Upper lobe of right lung (tissue), 1 donor: ENCODE results near the gene LZTS3. TPM values are rescaled to one million over a fixed set of nuclear protein-coding genes. Genes with fewer than 3 reads are reported as not detected.

Experiments used
- ATAC-seq: fragments of 200-7000 bp; cut with Tn5 transposase; one replicate; pipeline ENCODE4 v1.9.1; 2020; ENCODE audit warnings: mild to moderate bottlenecking, moderate library complexity
- DNase-seq: peaks from one replicate; pipeline ENCODE4 v3.0.0-alpha.2; 2020
- H3K27ac ChIP-seq: fragments of 200-600 bp; one replicate; pipeline ENCODE4 v1.8.0; 2022
- H3K27me3 ChIP-seq: fragments of 200-600 bp; one replicate; pipeline ENCODE4 v1.8.0; 2022; ENCODE audit warnings: mild to moderate bottlenecking
- H3K36me3 ChIP-seq: fragments of 200-600 bp; one replicate; pipeline ENCODE4 v1.8.0; 2022
- H3K4me1 ChIP-seq: fragments of 200-600 bp; one replicate; pipeline ENCODE4 v1.8.0; 2022
- H3K4me3 ChIP-seq: fragments of 200-600 bp; one replicate; pipeline ENCODE4 v1.8.0; 2022; ENCODE audit warnings: mild to moderate bottlenecking
- H3K9me3 ChIP-seq: fragments of 200-600 bp; one replicate; pipeline ENCODE4 v1.8.0; 2022
- intact Hi-C: fragments of 100-400 bp; cut with DNase I; formaldehyde crosslinking; loops from one replicate; pipeline ENCODE4 v1.11.0; 2022
- total RNA-seq: library from RNA; stranded (reverse); fragmentation: NEBNext Ultra II Directional; extraction: Animal tissue kit (Norgen Biotek cat#: 25700); gene quantifications from one replicate; pipeline ENCODE4 v1.2.1, GENCODE V29; 2021
- TF ChIP-seq, protein P1 (sequence below): fragments of 200-600 bp; IDR thresholded peaks from one replicate; pipeline ENCODE4 v1.8.0; 2022; ENCODE audit warnings: antibody characterized with exemption
- donor health status: DM: no; HTN: yes; CAD: no; lungs with severe emphysema.

Gene LZTS3
- total RNA-seq, 1 donor from 2014 or later = 21.5 TPM

DNA sequence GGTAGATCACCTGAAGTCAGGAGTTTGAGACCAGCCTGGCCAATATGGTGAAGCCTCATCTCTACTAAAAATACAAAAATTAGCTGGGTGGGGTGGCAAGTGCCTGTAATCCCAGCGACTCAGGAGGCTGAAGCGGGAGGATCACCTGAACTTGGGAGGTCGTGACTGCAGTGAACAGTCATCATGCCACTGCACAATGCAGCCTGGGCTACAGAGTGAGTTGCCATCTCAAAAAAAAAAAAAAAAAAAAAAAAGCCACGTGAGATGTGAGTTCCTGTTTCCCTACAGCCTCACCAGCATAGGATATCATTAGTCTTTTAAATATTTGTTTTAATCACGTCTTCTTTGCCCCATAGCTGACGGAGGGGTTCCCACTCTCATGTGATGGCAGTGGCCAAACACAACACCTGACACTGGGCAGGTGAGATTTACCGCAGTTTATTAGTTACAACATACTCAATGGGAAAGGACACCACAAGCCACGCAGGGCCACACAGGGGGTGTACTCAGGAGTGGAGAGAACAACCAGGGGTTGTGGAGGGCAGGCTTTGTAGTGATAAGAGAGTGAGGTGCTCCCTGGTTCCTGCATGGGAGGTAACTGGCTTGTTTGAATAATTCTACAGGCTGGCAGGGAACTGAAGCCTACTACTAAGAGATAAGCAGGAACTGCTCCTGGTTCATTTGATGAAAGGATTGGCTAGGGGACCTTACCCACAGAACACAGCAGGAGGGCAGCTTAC lies 4.6 kb upstream of the LZTS3 start:
- no peaks in the 10 kb centered on the region for H3K9me3 ChIP-seq
- intact Hi-C loops = no loop called here
- H3K4me3 ChIP-seq = no peak overlapping the region
- no peak overlapping the region for H3K27ac ChIP-seq
- no peaks in the 10 kb centered on the region for H3K27me3 ChIP-seq
- H3K36me3 ChIP-seq = no peaks in the 10 kb centered on the region
- peaks cover under 1% of the 10 kb centered on the region for H3K4me1 ChIP-seq
- TF ChIP-seq, protein P1, sequence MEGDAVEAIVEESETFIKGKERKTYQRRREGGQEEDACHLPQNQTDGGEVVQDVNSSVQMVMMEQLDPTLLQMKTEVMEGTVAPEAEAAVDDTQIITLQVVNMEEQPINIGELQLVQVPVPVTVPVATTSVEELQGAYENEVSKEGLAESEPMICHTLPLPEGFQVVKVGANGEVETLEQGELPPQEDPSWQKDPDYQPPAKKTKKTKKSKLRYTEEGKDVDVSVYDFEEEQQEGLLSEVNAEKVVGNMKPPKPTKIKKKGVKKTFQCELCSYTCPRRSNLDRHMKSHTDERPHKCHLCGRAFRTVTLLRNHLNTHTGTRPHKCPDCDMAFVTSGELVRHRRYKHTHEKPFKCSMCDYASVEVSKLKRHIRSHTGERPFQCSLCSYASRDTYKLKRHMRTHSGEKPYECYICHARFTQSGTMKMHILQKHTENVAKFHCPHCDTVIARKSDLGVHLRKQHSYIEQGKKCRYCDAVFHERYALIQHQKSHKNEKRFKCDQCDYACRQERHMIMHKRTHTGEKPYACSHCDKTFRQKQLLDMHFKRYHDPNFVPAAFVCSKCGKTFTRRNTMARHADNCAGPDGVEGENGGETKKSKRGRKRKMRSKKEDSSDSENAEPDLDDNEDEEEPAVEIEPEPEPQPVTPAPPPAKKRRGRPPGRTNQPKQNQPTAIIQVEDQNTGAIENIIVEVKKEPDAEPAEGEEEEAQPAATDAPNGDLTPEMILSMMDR = no peak
- ATAC-seq (no peak), DNase-seq (peak; percentile 28)

DNA sequence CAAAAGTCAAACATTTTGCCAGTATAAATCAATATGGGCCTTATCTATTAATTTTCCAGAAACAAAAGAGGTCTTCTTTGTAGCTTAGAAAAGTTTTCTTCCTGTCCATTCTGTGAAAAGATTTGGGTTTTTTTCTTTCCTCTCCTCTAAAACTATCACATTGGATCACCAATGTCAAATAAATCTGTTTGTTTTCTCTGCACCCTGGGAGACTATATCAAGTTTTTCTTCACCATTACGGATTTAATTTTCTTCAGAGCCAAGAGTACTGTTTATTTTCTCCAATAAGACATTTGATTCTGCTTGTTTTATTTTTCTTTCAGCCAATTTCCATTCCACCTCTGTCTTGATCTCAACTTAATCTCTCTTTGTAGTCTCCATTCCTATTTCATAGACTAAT lies 1.9 kb upstream of the LZTS3 start:
- no peaks in the 10 kb centered on the region for H3K9me3 ChIP-seq
- DNase-seq (no peak), ATAC-seq (no peak)
- H3K36me3 ChIP-seq = no peaks in the 10 kb centered on the region
- H3K4me1 ChIP-seq = peaks cover 6% of the 10 kb centered on the region
- TF ChIP-seq, protein P1 = no peak
- H3K4me3 ChIP-seq = peak overlapping the region; percentile 92
- H3K27me3 ChIP-seq = no peaks in the 10 kb centered on the region
- intact Hi-C loops = no loop called here
- no peak overlapping the region for H3K27ac ChIP-seq

DNA sequence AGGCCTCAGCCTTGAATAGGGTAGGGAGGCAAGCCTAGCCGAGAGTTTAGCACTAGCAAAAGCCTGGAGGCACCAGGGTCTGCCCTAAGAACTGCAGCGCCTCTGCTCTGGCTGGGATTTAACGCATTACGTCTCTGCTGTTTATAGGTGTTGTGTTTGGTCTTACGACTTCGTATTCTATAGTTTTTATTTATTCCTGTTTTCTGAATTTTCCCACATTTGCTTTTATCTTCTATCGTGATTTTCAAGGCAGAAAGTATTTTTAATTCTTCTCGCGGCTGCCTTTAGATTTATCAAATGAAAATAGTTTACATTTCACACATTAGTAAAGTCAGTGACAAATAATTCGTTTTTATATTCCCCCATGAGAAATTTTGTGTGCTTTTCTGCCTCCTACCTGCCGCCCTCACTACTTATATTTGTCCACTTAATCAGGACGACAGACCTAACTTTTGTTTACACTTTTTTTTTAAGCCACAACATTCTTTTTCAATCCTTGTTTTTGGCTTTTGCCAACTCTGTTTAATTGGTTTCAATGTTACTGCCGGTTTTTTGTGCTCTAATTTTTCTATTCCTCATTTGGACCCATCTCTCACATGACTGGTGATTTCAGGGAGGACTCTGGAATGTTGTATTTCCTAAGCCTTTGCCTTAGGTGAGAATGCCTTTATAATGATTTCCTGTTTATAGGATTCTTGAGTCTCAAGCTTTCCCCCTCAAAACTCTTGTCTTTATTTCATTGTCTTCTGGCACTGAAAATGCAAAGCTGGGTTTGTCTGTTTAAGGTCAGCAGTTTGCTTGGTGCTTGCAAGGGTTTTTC lies 1.3 kb upstream of the LZTS3 start:
- TF ChIP-seq, protein P1 = no peak
- H3K9me3 ChIP-seq = no peaks in the 10 kb centered on the region
- no peak for DNase-seq
- H3K4me1 ChIP-seq = peaks cover 6% of the 10 kb centered on the region
- intact Hi-C loops = no loop called here
- H3K27ac ChIP-seq = peak overlapping the region; percentile 85
- no peaks in the 10 kb centered on the region for H3K36me3 ChIP-seq
- H3K4me3 ChIP-seq = peak overlapping the region; percentile 92
- no peak for ATAC-seq
- H3K27me3 ChIP-seq = no peaks in the 10 kb centered on the region

DNA sequence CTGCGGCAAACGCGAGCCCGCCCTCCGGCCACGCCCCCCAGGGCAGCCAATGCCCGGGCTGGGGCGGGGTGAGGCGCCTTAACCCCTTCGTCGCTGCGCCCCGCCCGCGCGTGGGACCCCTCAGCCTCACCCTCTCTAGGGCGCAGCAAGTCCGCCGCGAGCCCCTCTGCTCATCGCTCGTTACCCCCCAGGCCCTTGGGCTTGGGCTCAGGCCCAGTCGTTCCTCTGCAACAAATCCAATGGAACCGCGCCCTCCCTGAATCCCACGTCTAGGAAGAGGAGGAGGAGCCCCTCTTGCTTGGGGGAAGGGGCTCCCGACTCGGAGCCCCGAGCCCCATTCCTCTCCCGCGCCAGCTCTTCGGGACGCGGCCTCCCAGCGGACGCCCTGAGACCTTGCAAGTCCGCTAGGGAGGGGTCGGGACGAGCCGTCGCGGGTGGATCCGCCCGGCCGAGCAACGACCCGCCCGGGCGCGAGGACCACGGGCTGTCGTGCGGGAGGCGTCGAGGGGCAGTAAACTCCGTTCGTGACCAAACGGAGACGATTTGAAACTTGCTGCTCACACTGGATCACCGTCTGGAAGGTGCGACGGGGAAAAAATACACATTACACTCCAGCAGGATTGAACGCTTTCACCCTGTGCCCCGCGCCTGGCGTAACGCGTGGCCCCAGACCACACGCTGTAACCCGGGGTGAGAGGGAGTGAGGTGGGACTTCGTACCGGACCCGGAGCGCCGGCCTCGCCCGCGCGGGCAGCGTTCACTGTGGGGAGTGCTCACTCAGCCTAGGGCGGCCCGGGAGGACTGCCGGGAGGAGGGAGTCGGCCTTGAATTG lies 477 bp upstream of the LZTS3 start:
- Histone ChIP-seq H3K36me3 (no peaks in the 10 kb centered on the region), H3K27me3 (no peaks in the 10 kb centered on the region), H3K4me3 (peak overlapping the region; percentile 92), H3K9me3 (no peaks in the 10 kb centered on the region), H3K4me1 (peaks cover 6% of the 10 kb centered on the region), H3K27ac (peak overlapping the region; percentile 85)
- intact Hi-C loops = no loop called here
- DNase-seq (peak; percentile 96), ATAC-seq (peak; percentile 97)
- TF ChIP-seq, protein P1 = peak; percentile 29

DNA sequence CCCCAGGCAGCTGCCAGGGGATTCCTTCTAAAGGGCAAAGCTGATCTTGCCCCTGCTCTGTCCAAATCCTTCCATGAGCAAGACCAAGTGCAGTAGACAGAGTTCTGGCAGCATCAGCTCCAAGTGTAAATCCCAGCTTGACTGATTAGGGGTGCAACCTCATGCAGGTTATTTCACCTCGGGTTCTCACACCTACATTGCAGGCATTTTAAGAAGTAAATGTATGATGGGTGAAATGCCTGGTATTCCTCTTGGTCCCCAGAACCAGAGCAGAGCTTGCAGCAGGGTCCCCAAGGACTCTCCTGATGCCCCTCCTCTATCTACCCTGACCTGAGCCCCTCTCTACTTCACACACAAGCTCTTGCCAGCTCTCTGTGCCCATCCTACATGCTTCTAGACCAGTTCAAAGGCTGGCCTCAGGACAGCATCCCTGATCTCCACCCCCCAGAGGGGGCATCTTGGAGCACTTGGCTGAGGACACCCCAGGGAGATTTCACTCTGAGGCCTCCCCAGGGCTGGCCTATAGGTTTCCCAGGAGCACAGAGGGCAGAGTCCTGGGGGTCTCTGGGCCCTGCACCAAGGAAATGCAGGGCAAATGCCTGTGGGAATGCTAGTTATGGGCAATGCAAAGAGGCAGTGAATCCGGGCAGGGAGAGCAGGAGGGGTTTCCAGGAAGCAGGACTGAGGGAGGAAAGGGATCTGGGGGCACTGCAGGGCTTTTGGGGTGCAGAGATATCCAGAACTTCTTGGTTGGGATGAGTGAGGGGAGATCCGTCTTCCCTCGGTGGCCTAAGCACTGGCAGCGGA lies 1.0 kb downstream of the LZTS3 start:
- no peaks in the 10 kb centered on the region for H3K9me3 ChIP-seq
- peak overlapping the region; percentile 92 for H3K4me3 ChIP-seq
- intact Hi-C loops = no loop called here
- H3K27me3 ChIP-seq = no peaks in the 10 kb centered on the region
- DNase-seq = no peak
- no peak for ATAC-seq
- TF ChIP-seq, protein P1 = no peak
- no peak overlapping the region for H3K27ac ChIP-seq
- no peaks in the 10 kb centered on the region for H3K36me3 ChIP-seq
- peaks cover 6% of the 10 kb centered on the region for H3K4me1 ChIP-seq
